GM12872 (cell line): ENCODE measurements around the gene CNPPD1.

Experiments used
- CTCF ChIP-seq: IDR thresholded peaks from 3 replicates; pipeline ENCODE4 v1.5.1; 2011; ENCODE audit warnings: low read depth, mild to moderate bottlenecking, low read length, moderate library complexity; ENCODE audit not compliant: insufficient read depth

CNPPD1 gene

GRCh38 chr2:219176818-219177551 lies at the start of gene CNPPD1:
TSS of gene CNPPD1 (minus strand) at chr2:219176925. CDS start at chr2:219176828, 97 bp downstream.
- no peak for TF ChIP-seq CTCF

DNA sequence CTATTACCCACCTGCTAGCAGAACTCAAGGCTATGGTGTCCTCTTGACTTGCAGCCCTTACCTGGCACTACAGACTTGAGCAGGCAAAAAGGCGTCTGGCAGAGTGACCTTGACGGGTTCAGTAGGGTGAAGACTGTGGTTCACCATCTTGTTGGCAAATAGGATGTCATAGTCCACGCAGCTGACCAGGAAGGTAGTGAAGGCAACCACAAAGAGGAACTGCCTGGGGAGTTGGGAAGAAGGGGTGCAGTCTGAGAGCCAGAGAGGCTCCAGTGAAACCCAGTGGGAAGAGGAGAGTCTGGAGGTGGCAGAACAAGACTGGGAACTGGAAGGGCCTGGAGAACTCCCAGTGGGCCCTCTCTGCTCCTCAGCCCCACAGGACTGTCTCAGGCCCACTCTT lies 48.6 kb upstream of the CNPPD1 start:
- no peak for TF ChIP-seq CTCF

DNA sequence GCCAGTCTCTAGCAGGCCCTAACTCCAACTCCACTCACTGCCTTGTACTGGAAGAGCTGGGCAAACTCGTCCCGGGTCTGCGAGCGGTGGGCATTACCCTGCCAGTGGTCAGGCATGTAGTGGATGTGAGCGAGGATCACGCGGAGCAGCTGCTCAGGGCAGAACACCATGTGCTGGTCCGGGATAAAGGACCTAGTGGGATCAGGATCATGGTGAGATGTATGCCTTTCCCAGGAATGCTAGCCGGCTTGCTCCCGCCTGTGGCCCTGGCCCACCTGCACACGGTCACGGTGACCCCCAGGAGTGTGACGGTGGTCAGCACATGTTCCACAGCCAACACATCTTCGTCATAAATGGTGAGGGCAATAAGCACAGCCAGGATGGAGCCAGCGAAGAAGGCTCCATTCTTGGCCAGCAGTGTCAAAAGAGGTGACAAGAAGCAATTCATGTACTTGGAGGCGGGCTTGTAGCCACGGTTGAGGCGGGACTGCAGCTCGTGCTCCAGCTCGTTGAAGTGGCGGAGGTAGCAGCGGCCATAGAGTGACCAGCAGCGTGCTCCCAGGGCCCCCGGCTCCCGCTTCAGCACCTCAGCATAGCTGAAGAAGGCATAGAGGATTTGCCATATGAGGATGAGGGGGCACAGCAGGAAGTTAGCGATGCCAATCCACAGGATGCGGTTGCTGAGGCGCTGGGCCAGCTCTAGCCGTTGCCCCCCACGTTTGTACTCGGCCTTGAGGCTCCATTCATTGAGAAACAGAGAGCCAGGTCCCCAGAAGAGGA lies 47.3 kb upstream of the CNPPD1 start:
- TF ChIP-seq CTCF = no peak

GRCh38 chr2:219221957-219222518 lies 45.3 kb upstream of the CNPPD1 start:
- TF ChIP-seq CTCF = no peak

GRCh38 chr2:219220652-219221402 lies 44.1 kb upstream of the CNPPD1 start:
- TF ChIP-seq CTCF = no peak

DNA sequence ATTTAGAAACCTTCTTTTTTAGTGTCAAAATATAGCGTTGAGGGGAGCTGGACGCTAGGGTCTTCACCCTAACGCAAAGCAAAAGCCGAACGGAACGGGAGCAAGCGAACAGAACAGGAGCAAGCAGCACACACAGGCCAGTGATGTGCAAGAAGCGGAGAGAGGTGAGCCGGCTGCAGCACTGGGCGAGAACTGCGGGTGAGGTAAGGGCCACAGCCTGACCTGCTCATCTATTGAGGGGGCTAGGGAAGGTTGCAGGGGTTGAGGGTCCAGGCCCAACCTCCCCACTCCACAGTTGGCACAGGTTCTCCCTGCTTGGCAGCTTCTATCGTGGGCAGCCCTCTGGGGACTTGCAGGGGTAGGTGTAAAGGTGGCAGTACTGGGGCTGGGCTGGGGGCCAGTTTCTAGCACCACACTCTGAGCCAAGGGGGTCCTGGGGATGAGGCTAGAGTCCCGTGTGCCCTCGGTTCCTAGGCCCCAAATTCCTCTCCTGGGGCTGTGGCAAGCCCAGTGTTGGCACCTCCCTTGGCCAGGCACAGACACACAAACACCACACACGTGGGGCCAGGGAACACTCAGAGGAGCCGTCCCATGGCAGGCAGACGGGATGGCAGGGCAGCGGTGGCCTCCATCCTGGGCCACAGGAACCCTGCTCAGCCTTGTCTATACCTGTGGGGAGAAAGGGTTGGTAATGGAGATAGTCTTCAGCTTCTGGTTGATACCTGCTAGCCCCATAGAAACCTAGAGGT lies 43.2 kb upstream of the CNPPD1 start:
- TF ChIP-seq CTCF = no peak
